Peyer's patch (tissue), 4 donors: ENCODE measurements around the gene EPAS1.

Experiments used
- CTCF ChIP-seq, 6 experiments: fragments of 450-650 bp in 4 of 6; fragments of 200-600 bp in 2 of 6; sonication (generic) in 1 of 6; IDR thresholded peaks; one replicate each; pipeline ENCODE4 v1.5.1; 2017 to 2019; ENCODE audit warnings: antibody characterized with exemption in 6 of 6, mild to moderate bottlenecking in 3 of 6, moderate library complexity in 1 of 6
- POLR2A ChIP-seq, 2 donors: fragments of 450-650 bp; IDR thresholded peaks; one replicate each; pipeline ENCODE4 v1.5.1; 2017; ENCODE audit warnings: antibody characterized with exemption in 2 of 2, mild to moderate bottlenecking in 2 of 2, moderate library complexity in 2 of 2

- TF ChIP-seq CTCF (IDR thresholded peaks at IDR 0.05): peak in 3 of 6 experiments; percentile 28 to 47 (median 34)
- peak; percentile 91 to 94 for TF ChIP-seq POLR2A (IDR thresholded peaks at IDR 0.05)
These were observed 502 bp downstream of the EPAS1 start for GRCh38 chr2:46297546-46298271.
